H1 (cell line): ENCODE measurements around the gene STAT1. TPM values are rescaled to one million over a fixed set of nuclear protein-coding genes. Genes with fewer than 3 reads are reported as not detected.

Experiments
- CTCF ChIA-PET: fragments of 300-600 bp; sonication (Branson Sonifier 250); formaldehyde crosslinking; loops from one replicate; lab custom pipeline; 2021; ENCODE audit not compliant: partially characterized antibody; lab: Charles Lee
- POLR2A ChIA-PET: fragments of 300-600 bp; sonication (Branson Sonifier 250); formaldehyde crosslinking; loops from one replicate; lab custom pipeline; 2021; ENCODE audit warnings: inconsistent platforms; ENCODE audit not compliant: partially characterized antibody; lab: Charles Lee
- DNase-seq, 2 experiments: peaks; one replicate each; pipeline versions ENCODE4 v3.0.0 to v3.0.0-alpha.2; 2010 to 2022; ENCODE audit warnings: low spot score in 2 of 2, low read depth in 1 of 2, mixed read lengths in 1 of 2
- FAIRE-seq: peaks from 2 replicates; lab custom pipeline; 2011; peaks lifted over from hg19 to GRCh38; lab: Jason Lieb, UNC
- H2AFZ ChIP-seq: 2 replicates; pipeline ENCODE4 v1.8.1; 2012; ENCODE audit warnings: low read length, inconsistent platforms
- H2AK5ac ChIP-seq: 2 replicates; pipeline ENCODE4 v1.6.1; 2013; ENCODE audit warnings: low read depth, low read length
- H2BK120ac ChIP-seq: replicated peaks from 2 replicates; pipeline ENCODE3; 2013; ENCODE audit warnings: low read depth, low read length, inconsistent platforms
- H2BK12ac ChIP-seq: 2 replicates; pipeline ENCODE4 v1.6.1; 2013; ENCODE audit warnings: low read depth, low read length
- H2BK15ac ChIP-seq: 2 replicates; pipeline ENCODE4 v1.6.1; 2013; ENCODE audit warnings: low read length
- H2BK20ac ChIP-seq: 2 replicates; pipeline ENCODE4 v1.6.1; 2013; ENCODE audit warnings: low read length
- H2BK5ac ChIP-seq: 2 replicates; pipeline ENCODE4 v1.6.1; 2013; ENCODE audit warnings: low read depth, low read length
- H3K14ac ChIP-seq: 2 replicates; pipeline ENCODE4 v1.6.1; 2013; ENCODE audit warnings: inconsistent platforms; ENCODE audit not compliant: insufficient read length
- H3K18ac ChIP-seq: 2 replicates; pipeline ENCODE4 v1.6.1; 2013; ENCODE audit warnings: low read length; ENCODE audit errors: extremely low read depth
- H3K23ac ChIP-seq: 2 replicates; pipeline ENCODE4 v1.6.1; 2013; ENCODE audit warnings: inconsistent platforms; ENCODE audit not compliant: insufficient read length
- H3K23me2 ChIP-seq: 2 replicates; pipeline ENCODE4 v1.6.1; 2013; ENCODE audit warnings: low read depth, low read length
- H3K27ac ChIP-seq: 2 replicates; pipeline ENCODE4 v1.6.1; 2011; ENCODE audit warnings: low read depth, low read length, inconsistent platforms
- H3K27me3 ChIP-seq, 4 experiments: replicated peaks in 1 of 4; 1 replicate in 1 of 4; 2 replicates in 3 of 4; pipeline versions ENCODE4 v1.6.1 to v1.8.1; 2011 to 2013; ENCODE audit warnings: low read length in 3 of 4, mild to moderate bottlenecking in 3 of 4, inconsistent platforms in 2 of 4, mixed read lengths in 2 of 4, moderate library complexity in 1 of 4; ENCODE audit not compliant: control insufficient read depth in 3 of 4, insufficient read depth in 3 of 4; ENCODE audit errors: extremely low read depth in 1 of 4
- H3K36me3 ChIP-seq, 4 experiments: 2 replicates each; pipeline versions ENCODE4 v1.6.1 to v1.8.1; 2011 to 2013; ENCODE audit warnings: mild to moderate bottlenecking in 4 of 4, low read length in 3 of 4, moderate library complexity in 2 of 4, control low read depth in 1 of 4, inconsistent platforms in 1 of 4; ENCODE audit not compliant: insufficient read depth in 4 of 4, control insufficient read depth in 2 of 4
- H3K4ac ChIP-seq: replicated peaks from 2 replicates; pipeline ENCODE3; 2013; ENCODE audit warnings: low read length, low read depth, mixed read lengths, inconsistent platforms; ENCODE audit not compliant: insufficient read length
- H3K4me1 ChIP-seq, 4 experiments: replicated peaks in 1 of 4; 1 replicate in 1 of 4; 2 replicates in 3 of 4; pipeline versions ENCODE4 v1.6.1 to v1.8.1; 2011 to 2013; ENCODE audit warnings: low read length in 3 of 4, inconsistent platforms in 2 of 4, mixed read lengths in 1 of 4; ENCODE audit not compliant: insufficient read depth in 4 of 4, control insufficient read depth in 3 of 4
- H3K4me2 ChIP-seq, 2 experiments: 2 replicates each; pipeline versions ENCODE4 v1.6.1 to v1.8.1; 2011 to 2013; ENCODE audit warnings: low read depth in 2 of 2, low read length in 2 of 2, control low read depth in 1 of 2, inconsistent platforms in 1 of 2, mild to moderate bottlenecking in 1 of 2; ENCODE audit not compliant: insufficient read depth in 1 of 2
- H3K4me3 ChIP-seq, 4 experiments: fragments of 200-600, 300-600 bp in 1 of 4; sonication (generic), shearing (Covaris generic), sonication (Bioruptor Twin) in 1 of 4; 2 replicates each; pipeline versions ENCODE4 v1.5.1 to v1.8.1; 2011 to 2016; ENCODE audit warnings: low read length in 4 of 4, low read depth in 3 of 4, control low read depth in 2 of 4, inconsistent platforms in 2 of 4, mild to moderate bottlenecking in 2 of 4, mixed read lengths in 1 of 4, moderate library complexity in 1 of 4; ENCODE audit not compliant: insufficient read depth in 2 of 4; ENCODE audit errors: extremely low read depth in 1 of 4
- H3K56ac ChIP-seq: replicated peaks from 2 replicates; pipeline ENCODE3; 2013; ENCODE audit warnings: low read depth, mild to moderate bottlenecking, mixed read lengths, low read length, inconsistent platforms; ENCODE audit not compliant: insufficient read length
- H3K79me1 ChIP-seq: 2 replicates; pipeline ENCODE4 v1.6.1; 2013; ENCODE audit warnings: low read depth, low read length, control low read depth
- H3K79me2 ChIP-seq, 2 experiments: 2 replicates each; pipeline versions ENCODE4 v1.6.1 to v1.8.1; 2012 to 2013; ENCODE audit warnings: low read length in 2 of 2, mild to moderate bottlenecking in 2 of 2, inconsistent platforms in 1 of 2; ENCODE audit not compliant: insufficient read depth in 2 of 2, control insufficient read depth in 1 of 2
- H3K9ac ChIP-seq, 4 experiments: replicated peaks in 1 of 4; 1 replicate in 1 of 4; 2 replicates in 3 of 4; pipeline versions ENCODE4 v1.6.1 to v1.8.1; 2011 to 2013; ENCODE audit warnings: low read depth in 3 of 4, low read length in 3 of 4, control low read depth in 2 of 4, mild to moderate bottlenecking in 2 of 4, moderate library complexity in 2 of 4, inconsistent platforms in 1 of 4; ENCODE audit errors: extremely low read depth in 1 of 4
- H3K9me3 ChIP-seq, 2 experiments: 2 replicates each; pipeline versions ENCODE4 v1.6.1 to v1.8.1; 2012 to 2013; ENCODE audit warnings: mild to moderate bottlenecking in 2 of 2, moderate library complexity in 2 of 2, control low read depth in 1 of 2, inconsistent platforms in 1 of 2, low read depth in 1 of 2, low read length in 1 of 2, mixed read lengths in 1 of 2; ENCODE audit not compliant: insufficient read depth in 2 of 2
- H4K20me1 ChIP-seq, 2 experiments: replicated peaks in 1 of 2; 2 replicates each; pipeline versions ENCODE3 to v1.8.1; 2011 to 2013; ENCODE audit warnings: inconsistent platforms in 2 of 2, low read length in 2 of 2, mild to moderate bottlenecking in 1 of 2; ENCODE audit not compliant: insufficient read depth in 2 of 2, control insufficient read depth in 1 of 2
- H4K5ac ChIP-seq: 2 replicates; pipeline ENCODE4 v1.6.1; 2013; ENCODE audit warnings: low read length, low read depth, mixed read lengths, inconsistent platforms; ENCODE audit not compliant: insufficient read length
- H4K8ac ChIP-seq: 2 replicates; pipeline ENCODE4 v1.8.0; 2013; ENCODE audit warnings: mild to moderate bottlenecking, moderate library complexity, low read length, inconsistent platforms; ENCODE audit not compliant: insufficient read depth; ENCODE audit errors: extremely low read depth
- H4K91ac ChIP-seq: replicated peaks from 2 replicates; pipeline ENCODE3; 2013; ENCODE audit warnings: low read length, mixed read lengths, inconsistent platforms; ENCODE audit not compliant: insufficient read length
- CBX5 ChIP-seq: fragments of 300-800, 300-1000 bp; sonication (generic); IDR thresholded peaks from 2 replicates; pipeline ENCODE4 v1.7.1; 2016; ENCODE audit warnings: antibody characterized with exemption, low read length, low read depth
- CHD1 ChIP-seq: IDR thresholded peaks from 2 replicates; pipeline ENCODE4 v1.6.1; 2012; ENCODE audit warnings: low read depth, low read length, improper control_type of control experiment
- CHD2 ChIP-seq: IDR thresholded peaks from 2 replicates; pipeline ENCODE4 v1.6.1; 2012; ENCODE audit warnings: low read length, improper control_type of control experiment
- KDM4A ChIP-seq: IDR thresholded peaks from one replicate; pipeline ENCODE4 v1.7.1; 2012; ENCODE audit warnings: low read depth, mild to moderate bottlenecking, moderate library complexity, low read length, inconsistent platforms; ENCODE audit not compliant: severe bottlenecking
- NRF1 ChIP-seq: IDR thresholded peaks from 2 replicates; pipeline ENCODE4 v1.6.1; 2011; ENCODE audit warnings: mild to moderate bottlenecking, low read depth, low read length, improper control_type of control experiment
- RBBP5 ChIP-seq: IDR thresholded peaks from 2 replicates; pipeline ENCODE4 v1.7.1; 2012; ENCODE audit warnings: low read depth, mild to moderate bottlenecking, inconsistent platforms, low read length, moderate library complexity, borderline replicate concordance
- RXRA ChIP-seq: IDR thresholded peaks from 2 replicates; pipeline ENCODE4 v1.6.1; 2011; ENCODE audit warnings: low read depth, mild to moderate bottlenecking, low read length, moderate library complexity; ENCODE audit not compliant: insufficient read depth
- SUZ12 ChIP-seq: fragments of 200-600 bp; sonication (generic); IDR thresholded peaks from 2 replicates; pipeline ENCODE4 v1.6.1; 2012; ENCODE audit warnings: mild to moderate bottlenecking, inconsistent platforms, low read length, moderate library complexity, mixed read lengths
- TBP ChIP-seq: IDR thresholded peaks from 2 replicates; pipeline ENCODE4 v1.6.1; 2011; ENCODE audit warnings: low read depth, low read length, improper control_type of control experiment
- WGBS, 2 experiments: shearing (Covaris generic) in 1 of 2; methylation state at CpG; one replicate each; pipeline versions ENCODE4 v1.1.6 to v1.1.7; 2013 to 2015; ENCODE audit warnings: low lambda C conversion rate in 2 of 2, mixed read lengths in 2 of 2, inconsistent platforms in 1 of 2, low coverage in 1 of 2, missing lambda C conversion rate in 1 of 2; ENCODE audit not compliant: insufficient replicate concordance in 2 of 2, insufficient coverage in 1 of 2, insufficient read length in 1 of 2; ENCODE audit errors: extremely low coverage in 1 of 2, missing lambda C conversion rate in 1 of 2; 5-methylcytosine and 5-hydroxymethylcytosine counted together
- polyA plus RNA-seq, 7 experiments: library from polyadenylated mRNA; depleted of rRNA in 3 of 7; stranded (reverse) in 5 of 7; unstranded in 2 of 7; fragments of >200 nt in 5 of 7; fragments of 200-250 nt in 2 of 7; gene quantifications; 1 replicate in 5 of 7; 2 replicates in 1 of 7; 4 replicates in 1 of 7; pipeline versions ENCODE4 v1.2.1 to v1.2.3, GENCODE V29; 2011 to 2013; ENCODE audit warnings: missing spikeins in 2 of 7, mixed read lengths in 2 of 7
- total RNA-seq: library from RNA; stranded (reverse); fragmentation: NEBNext Ultra II Directional; extraction: Animal tissue kit (Norgen Biotek cat#: 25700); gene quantifications from 2 replicates; pipeline ENCODE4 v1.2.1, GENCODE V29; 2021
- TF ChIP-seq, protein P1 (sequence below), 3 experiments: IDR thresholded peaks; 1 replicate in 2 of 3; 2 replicates in 1 of 3; pipeline versions ENCODE4 v1.5.1 to v1.6.1; 2011; ENCODE audit warnings: low read length in 3 of 3, mild to moderate bottlenecking in 3 of 3, inconsistent platforms in 2 of 3, low read depth in 1 of 3, moderate library complexity in 1 of 3; ENCODE audit not compliant: insufficient read depth in 1 of 3; ENCODE audit errors: control extremely low read depth in 1 of 3
- TF ChIP-seq, protein P2 (sequence below): IDR thresholded peaks from 2 replicates; pipeline ENCODE4 v1.6.1; 2011; ENCODE audit warnings: low read length, improper control_type of control experiment

The STAT1 gene
- total and polyA plus RNA-seq, 2 of the 8 experiments (the other 6 are each of a cell fraction or from before 2014, with no cell fraction given), result 20.3 to 43.0 TPM

DNA sequence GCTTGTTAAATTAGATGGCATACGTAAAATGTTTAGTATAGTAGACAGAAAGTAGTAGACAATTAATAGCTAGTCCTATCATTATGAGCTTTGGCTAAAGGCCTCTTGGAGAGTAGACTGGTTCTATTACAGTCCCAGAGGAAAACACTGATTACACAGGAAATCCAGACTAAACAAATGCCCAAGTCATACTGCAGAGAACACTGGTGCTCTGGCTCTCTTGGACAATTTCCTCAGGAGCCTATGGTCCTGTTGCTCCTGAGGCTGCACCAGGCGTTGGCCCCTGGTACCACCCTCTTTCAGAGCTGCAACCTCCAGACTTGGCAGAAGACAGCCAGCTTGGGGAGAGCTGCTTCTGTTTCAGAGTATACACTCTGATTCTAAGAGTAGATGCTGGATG, 41.8 kb downstream of the STAT1 start:
- FAIRE-seq, result no peak
- Histone ChIP-seq H3K36me3 (peaks cover 15 to 68% (median 60%) of the 10 kb centered on the region in 4 experiments), H3K4me2 (no peak overlapping the region), H2AK5ac (no peak overlapping the region), H3K27me3 (no peaks in the 10 kb centered on the region), H4K5ac (no peak overlapping the region), H2BK120ac (no peak overlapping the region), H2BK20ac (no peak overlapping the region), H3K4ac (no peak overlapping the region), H3K9me3 (no peaks in the 10 kb centered on the region), H2BK5ac (no peak overlapping the region), H4K91ac (no peak overlapping the region), H2BK15ac (no peak overlapping the region), H3K14ac (no peak overlapping the region), H3K4me1 (no peaks in the 10 kb centered on the region), H3K79me2 (no peaks in the 10 kb centered on the region), H3K23me2 (no peaks in the 10 kb centered on the region), H4K8ac (no peak overlapping the region), H4K20me1 (no peaks in the 10 kb centered on the region), H3K18ac (no peak overlapping the region), H3K4me3 (no peak overlapping the region), H3K27ac (no peak overlapping the region), H3K56ac (no peak overlapping the region), H3K23ac (no peak overlapping the region), H3K79me1 (no peaks in the 10 kb centered on the region), H2AFZ (no peak overlapping the region), H3K9ac (no peak overlapping the region), H2BK12ac (no peak overlapping the region)
- ChIA-PET CTCF (interaction anchor here (0.6 to 0.8 kb wide), 2 partner anchors 9 to 60 kb away, joined by 4 read pairs; no protein-coding TSS in a partner anchor), POLR2A (interaction anchor here (0.6 kb wide), 2 partner anchors 71 to 87 kb away, joined by 3 read pairs; no protein-coding TSS in a partner anchor)
- DNase-seq, result no peak
- WGBS, 2 experiments, result 100% methylated on average over 2 of the region's 2 CpGs; no CpG with 5 or more reads in 1 of the 2 experiments
- TF ChIP-seq, protein P1, sequence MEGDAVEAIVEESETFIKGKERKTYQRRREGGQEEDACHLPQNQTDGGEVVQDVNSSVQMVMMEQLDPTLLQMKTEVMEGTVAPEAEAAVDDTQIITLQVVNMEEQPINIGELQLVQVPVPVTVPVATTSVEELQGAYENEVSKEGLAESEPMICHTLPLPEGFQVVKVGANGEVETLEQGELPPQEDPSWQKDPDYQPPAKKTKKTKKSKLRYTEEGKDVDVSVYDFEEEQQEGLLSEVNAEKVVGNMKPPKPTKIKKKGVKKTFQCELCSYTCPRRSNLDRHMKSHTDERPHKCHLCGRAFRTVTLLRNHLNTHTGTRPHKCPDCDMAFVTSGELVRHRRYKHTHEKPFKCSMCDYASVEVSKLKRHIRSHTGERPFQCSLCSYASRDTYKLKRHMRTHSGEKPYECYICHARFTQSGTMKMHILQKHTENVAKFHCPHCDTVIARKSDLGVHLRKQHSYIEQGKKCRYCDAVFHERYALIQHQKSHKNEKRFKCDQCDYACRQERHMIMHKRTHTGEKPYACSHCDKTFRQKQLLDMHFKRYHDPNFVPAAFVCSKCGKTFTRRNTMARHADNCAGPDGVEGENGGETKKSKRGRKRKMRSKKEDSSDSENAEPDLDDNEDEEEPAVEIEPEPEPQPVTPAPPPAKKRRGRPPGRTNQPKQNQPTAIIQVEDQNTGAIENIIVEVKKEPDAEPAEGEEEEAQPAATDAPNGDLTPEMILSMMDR (IDR thresholded peaks at IDR 0.05; ENCODE audit: control extremely low read depth in 1 of 3, insufficient read depth in 1 of 3, low read depth in 1 of 3, low read length in 3 of 3), result no peak
- TF ChIP-seq CBX5, result no peak
- no peak for TF ChIP-seq CHD1
- no peak for TF ChIP-seq NRF1
- no peak for TF ChIP-seq KDM4A
- no peak for TF ChIP-seq TBP
- no peak for TF ChIP-seq RBBP5
- no peak for TF ChIP-seq SUZ12
- no peak for TF ChIP-seq RXRA
- TF ChIP-seq, protein P2, sequence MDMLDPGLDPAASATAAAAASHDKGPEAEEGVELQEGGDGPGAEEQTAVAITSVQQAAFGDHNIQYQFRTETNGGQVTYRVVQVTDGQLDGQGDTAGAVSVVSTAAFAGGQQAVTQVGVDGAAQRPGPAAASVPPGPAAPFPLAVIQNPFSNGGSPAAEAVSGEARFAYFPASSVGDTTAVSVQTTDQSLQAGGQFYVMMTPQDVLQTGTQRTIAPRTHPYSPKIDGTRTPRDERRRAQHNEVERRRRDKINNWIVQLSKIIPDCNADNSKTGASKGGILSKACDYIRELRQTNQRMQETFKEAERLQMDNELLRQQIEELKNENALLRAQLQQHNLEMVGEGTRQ, result no peak
- TF ChIP-seq CHD2, result no peak
